GM12872 (cell line): ENCODE data around the gene DNTTIP2.

Source experiments
- TF ChIP-seq, protein P1 (sequence below): IDR thresholded peaks from 3 replicates; pipeline ENCODE4 v1.5.1; 2011; ENCODE audit warnings: low read depth, mild to moderate bottlenecking, low read length, moderate library complexity; ENCODE audit not compliant: insufficient read depth

Gene DNTTIP2

DNA sequence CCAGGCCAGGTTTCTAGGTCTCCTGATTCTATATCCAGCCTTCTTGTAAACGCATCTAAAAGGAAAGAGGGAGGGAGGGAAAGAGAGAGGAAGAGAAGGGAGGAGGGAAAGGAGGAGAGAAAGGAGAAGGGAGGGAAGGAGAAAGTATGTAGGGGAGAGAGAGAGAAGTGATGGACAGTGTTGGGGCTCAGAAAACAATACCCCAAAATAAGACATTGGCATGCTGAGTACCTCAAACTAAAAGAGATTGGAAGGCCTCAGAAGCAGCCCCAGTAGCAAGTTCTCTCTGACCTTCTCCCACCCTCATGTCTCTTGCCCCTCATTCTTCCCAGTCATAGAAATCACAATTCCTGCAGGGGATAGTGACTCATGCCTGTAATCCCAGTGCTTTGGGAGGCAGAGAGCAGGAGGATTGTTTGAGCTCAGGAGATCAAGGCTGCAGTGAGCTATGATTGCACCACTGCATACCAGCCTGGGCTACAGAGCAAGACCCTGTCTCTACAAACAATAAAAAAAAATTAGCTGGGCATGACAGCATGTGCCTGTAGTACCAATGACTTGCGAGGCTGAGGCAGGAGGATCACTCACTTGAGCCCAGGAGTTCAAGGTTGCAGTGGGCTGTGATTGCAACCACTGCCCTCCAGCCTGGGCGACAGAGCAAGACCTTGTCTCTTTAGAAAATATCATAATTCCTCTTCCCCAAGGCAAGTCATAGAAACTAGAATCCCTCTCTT is 51.2 kb downstream of the DNTTIP2 start:
- TF ChIP-seq, protein P1, sequence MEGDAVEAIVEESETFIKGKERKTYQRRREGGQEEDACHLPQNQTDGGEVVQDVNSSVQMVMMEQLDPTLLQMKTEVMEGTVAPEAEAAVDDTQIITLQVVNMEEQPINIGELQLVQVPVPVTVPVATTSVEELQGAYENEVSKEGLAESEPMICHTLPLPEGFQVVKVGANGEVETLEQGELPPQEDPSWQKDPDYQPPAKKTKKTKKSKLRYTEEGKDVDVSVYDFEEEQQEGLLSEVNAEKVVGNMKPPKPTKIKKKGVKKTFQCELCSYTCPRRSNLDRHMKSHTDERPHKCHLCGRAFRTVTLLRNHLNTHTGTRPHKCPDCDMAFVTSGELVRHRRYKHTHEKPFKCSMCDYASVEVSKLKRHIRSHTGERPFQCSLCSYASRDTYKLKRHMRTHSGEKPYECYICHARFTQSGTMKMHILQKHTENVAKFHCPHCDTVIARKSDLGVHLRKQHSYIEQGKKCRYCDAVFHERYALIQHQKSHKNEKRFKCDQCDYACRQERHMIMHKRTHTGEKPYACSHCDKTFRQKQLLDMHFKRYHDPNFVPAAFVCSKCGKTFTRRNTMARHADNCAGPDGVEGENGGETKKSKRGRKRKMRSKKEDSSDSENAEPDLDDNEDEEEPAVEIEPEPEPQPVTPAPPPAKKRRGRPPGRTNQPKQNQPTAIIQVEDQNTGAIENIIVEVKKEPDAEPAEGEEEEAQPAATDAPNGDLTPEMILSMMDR, result no peak

DNA sequence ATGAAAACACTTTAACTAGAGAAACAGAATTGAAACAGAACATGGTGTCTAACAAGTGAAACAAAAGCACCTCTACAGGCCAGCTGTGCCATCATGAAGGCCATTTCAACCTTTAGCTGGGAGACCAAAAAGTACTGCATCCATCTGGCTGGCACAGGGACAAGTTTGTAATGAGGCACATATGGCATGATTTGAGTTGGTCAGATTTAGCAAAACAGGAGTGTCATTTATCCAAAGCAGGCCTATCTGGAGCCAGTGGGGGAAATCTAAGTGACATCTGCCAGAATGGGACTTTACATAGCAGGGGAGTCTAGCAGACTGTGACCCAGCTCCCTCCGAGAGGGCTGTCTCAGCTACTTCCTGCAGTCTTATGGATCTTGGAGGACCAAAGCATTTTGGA is 51.9 kb downstream of the DNTTIP2 start:
- TF ChIP-seq, protein P1, result no peak

DNA sequence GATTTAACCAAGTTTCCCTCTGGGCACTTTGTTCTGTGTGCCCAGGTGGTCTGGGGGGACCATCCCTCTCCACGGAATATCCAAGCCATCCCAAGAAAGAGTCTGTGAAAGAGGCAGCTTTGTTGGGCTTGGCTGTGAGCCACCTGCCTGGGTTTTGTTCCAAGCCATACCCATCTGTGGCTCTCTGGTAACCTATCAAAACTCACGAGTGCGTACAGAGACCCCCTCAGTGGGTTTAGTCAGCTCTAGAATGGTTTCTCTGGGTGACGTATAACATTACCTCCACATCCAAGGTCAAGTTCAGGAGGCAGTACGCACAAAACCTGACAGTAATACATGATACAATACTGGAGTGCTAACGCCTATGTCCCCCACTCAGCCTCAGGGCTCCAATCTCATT is 54.2 kb downstream of the DNTTIP2 start:
- TF ChIP-seq, protein P1, result no peak

DNA sequence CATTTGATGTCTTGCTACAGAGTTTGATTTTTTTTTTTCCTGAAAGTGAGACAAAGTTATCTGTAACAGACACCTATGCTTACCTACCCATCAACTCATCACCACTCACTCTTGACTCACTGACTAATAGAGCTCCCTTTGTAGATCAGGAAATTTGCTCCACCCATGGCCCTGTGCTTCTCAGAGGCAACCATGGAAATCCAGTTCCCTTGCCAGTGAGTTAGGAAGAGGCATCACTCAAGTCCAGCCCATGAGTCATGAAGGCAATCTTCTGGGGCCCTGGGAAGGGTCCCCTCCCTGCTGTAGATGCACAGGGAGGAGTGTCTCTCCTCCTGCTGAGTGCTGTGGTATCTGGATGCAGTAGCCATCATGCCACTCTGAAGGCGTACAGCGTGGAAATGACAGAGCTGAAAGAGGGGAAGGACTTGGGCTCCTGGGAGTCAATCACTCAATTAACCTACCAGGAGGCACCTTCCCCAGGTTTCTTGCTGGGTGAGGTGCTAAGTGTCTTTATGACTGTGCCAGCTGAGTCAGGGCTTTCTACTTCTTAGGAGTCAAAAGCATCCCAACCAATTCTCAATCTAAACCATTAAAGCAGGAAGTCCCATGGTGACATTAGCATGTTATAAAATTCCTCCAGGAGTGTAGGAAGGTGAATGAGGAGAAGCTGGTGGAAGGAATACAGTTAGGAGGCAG is 56.1 kb downstream of the DNTTIP2 start:
- TF ChIP-seq, protein P1, result no peak

DNA sequence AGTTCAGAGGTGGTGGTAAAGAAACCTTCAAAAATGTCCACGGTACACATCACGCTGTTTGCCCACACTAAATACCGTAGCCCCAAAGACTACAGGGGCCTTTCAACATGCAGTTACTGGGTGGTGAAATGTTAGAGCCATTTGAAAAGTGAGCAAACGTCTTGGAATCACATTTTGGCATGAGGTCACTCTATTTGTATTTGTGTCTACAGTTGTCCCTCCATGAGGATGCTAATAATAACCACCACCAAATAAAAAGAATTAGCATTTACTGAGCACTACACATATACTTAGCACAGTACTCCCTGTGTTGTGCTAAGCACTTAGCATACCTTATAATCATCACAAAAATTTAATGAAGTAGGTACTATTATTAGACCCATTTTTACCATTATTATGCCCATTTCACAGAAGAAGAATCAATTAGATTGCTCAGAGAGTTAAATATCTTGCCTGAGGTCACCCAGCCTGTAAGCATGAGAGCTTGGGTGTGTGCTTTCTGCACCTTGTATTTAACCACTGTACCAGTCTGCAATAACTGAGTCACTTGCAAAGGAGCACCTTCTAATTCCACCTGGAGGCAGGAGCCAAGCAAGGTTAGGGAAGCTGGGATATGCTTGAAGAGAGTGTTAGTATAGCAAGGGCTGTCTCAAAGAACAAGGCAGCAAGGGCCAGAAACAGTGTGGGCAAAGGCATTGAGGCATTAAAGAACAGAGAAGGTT is 57.4 kb downstream of the DNTTIP2 start:
- TF ChIP-seq, protein P1, result no peak

DNA sequence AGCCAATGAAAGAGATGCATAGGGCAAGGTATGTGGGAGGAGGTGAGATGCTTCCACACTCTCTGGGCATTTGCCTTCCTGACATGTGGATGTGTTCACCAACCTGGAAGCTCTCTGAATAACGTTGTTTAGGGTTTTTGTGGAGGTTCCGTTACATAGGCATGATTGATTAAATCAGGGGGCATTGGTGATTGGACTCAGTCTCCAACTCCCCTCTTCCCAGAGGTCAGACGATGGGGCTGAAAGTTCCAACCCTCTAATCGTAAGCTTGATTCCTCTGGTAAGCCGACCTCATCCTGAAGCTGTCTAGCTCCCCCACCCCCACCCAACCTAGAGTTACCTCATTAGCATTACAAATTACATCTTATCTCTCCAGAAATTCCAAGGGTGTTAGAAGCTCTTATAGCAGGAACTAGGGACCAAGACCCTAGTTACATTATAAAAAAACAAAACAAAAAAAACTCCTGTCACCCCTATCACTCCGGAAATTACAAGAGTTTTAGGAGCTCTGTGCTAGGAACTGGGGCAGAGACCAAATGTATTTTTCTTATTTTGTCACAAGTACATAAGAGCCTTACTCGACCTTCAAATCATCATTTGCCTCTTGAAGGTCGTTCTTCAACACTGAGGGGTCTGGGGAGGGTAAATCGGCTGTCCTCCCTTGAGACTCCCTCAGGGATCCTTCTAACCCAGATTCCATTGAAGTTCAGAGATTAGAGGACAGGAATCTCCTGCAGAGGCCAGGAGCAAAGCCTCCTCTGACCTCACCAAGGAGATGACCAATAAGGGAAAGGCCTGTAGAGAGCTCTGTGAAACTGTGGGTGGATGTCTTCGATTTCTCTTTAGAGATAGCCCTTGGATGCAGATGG is 58.2 kb downstream of the DNTTIP2 start:
- TF ChIP-seq, protein P1, result no peak
